ENCODE measurements around the gene STX3.
"Not testable (repeated sequence)": the region's sequence is repeated elsewhere in the genome, so short reads cannot be mapped to it uniquely, and the experiment has no call there.

The STX3 gene

DNA sequence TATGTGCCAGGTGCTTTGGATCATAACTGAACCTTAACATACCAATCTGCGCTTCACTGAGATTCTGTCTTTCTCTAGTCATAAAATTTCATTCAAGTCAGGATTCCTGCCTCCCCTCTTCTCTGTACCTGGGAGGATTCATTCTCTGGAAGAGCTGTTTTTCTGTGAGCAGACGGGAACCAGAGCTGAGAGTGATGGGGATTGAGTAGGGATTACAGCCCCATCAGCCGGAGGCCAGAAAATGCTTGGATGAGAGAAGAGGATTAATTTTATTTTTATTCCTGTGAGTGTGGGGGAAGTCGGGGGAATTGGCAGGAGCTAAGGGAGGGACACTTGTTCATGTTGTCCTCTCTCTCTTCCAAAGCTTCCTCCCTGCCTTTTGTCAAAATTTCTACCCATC, 4.7 kb downstream of the STX3 start:
- DNase-seq, result no peak

DNA sequence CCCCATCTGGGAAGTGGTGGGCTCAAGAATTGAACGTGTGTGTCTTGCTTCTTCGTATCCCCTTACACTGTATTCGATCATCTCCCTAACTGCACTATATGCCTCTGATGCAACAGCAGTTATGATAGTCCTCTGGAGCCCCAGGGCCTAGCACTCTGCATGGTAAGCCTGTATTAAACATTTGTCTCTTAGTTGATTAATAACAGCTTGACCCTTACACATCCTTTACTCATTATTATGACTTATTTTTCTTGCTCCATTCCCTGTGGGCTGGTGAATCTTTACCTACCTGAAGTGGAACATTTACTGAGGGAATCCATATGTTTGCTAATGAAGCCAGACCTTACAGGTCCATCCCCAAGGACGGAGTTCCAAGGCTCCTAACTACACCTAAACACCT, 5.6 kb downstream of the STX3 start:
- DNase-seq, result no peak

DNA sequence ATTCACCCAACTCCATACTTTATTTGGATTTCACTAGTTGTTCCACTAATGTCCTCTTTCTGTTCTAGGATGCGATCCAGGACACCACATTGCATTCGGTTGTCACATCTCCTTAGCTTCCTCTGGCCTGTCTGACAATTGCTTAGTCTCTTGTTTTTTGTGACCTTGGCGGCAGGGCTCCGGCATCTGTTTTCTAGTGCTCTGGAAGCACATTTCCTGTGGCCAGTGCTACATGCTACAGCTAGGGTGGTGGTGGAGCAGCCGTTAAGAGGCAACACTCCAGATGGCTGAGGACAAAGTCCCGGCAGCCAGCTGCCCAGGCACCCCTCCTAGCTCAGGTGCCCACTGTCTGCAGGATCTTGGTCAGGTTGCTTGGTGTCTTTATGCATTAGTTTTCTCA, 6.8 kb downstream of the STX3 start:
- no peak for DNase-seq

DNA sequence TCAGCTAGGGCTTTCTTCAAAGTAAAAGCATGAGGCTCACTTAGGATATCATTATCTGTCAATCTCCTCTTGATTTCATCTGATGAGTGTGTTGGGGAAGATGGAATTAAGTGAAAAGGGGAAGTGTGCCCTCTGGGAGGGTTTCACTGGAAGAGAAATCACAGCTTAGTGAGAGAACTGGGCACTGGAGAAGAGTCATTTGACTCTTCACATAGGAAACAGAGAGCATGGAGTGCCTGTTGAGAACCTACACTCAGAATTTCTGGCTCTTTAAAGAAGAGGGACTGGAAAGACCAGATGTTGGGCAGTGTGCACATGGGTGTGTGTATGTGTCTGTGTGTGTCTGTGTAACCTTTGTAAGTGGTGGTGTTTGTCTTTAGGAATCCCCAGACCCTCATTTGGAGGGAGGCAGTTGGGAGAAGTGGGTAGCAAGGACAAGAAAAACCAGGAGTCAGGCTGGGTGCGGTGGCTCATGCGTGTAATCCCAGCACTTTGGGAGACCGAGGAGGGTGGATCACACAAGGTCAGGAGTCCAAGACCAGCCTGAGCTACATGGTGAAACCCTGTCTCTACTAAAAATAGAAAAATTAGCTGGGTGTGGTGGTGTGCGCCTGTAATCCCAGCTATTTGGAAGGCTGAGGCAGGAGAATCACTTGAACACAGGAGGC, 10.0 kb downstream of the STX3 start:
- no peak for DNase-seq

DNA sequence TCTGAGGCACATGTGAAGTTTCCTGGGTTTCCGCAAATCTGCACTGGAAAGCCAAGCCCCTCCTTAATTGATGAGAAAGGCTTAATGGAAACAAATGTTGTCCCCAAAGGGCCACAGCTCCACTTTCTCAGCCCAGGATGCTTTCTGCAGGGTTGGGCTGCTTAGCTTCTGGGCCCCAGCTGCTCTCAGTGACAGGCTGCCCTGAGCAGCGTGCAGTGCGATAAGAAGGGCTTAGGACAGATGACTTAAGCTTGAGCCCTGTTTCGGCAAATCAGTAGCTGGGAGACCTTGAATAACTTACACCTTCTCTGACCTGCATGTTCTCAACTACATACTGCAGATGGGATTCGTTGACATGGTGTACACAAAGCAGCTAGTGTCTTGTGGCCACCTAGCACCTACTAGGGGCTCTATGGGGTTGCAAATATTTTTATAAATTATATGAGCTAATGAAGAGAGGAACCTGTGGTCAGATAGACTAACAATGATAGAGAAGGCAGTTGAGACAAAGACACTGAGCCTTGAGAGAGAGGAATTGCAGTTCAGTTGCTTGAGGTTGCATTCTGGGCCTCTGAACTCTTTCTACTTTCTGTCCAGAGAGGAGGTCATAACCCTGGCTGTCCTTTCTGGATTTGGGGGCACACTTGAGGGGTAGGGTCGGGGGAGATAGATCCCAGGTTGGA, 11.5 kb downstream of the STX3 start:
- no peak for DNase-seq

DNA sequence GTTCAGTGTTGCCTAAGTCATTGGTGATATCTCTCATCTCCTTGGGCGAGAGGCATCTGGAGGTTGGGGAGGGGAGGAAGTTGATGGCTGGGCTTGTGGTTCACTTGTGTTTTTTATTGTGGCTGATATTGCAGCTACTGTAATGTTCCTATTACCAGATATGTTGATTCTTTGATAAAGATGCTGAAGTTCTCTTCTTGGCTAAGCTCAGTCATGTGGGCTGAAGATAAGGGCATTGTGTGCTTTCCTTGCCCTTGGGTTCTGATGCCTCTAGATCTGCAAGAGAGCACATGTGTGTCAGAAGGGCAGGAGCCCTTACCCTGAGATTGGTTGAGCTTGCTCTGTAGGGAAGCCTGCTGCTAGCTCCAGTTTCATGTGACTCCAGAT, 12.0 kb downstream of the STX3 start:
- no peak for DNase-seq

DNA sequence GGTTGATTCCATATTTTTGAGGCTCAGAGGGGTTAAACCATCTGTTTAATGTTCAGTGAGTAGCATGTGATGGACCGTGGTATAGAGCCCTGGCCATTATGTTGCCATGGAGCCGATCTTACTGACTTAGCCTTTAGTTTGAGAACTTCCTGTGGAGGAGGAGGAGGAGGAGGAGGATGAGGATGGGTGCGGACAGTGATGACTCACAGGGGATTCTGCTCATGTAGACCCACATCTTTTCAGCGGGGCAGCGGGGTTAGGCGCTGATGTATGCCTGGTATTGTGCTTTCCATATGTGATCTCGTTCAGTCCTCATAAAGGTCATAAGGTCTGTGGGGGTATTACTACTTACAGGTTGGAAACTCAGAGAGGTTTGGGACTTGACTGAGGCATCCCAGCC, 13.9 kb downstream of the STX3 start:
- DNase-seq, result no peak

DNA sequence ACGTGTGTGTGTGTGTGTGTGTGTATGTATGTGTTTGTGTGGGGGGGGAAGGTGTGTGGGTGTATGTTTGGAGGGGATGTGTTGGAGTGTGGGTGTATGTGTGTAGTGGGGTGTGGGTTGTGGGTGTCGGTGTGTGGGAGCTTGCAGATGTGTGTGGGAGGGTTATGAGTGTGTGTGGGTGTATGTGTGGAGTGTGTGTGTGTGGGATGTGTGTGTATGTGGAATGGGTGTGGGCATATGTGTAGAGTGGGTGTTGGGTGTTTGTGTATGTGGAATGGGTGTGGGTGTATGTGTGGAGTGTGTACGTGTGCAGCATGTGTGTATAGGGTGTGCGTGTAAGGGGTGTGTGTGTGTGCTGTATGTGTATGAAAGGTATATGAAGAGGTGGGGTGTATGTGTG, 14.7 kb downstream of the STX3 start:
- no peak for DNase-seq

DNA sequence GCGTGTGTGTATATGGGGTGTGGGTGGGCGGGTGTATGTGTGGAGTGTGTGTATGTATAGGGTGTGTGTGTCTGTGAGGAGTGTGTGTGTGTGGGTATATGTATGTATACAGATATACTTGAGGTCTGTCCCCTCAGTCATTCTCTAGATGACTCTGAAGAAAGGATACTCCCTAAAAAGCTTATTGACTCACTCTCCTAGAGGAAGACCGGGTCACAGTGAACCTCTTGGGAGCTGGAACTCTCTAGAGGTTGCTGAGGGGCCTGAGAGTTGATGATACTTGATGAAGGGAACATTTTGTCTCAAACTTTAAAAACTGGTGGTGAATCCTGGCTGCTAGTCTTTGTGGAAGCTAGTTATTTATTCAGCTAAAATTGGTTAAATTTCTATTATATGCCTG, 15.1 kb downstream of the STX3 start:
- no peak for DNase-seq

DNA sequence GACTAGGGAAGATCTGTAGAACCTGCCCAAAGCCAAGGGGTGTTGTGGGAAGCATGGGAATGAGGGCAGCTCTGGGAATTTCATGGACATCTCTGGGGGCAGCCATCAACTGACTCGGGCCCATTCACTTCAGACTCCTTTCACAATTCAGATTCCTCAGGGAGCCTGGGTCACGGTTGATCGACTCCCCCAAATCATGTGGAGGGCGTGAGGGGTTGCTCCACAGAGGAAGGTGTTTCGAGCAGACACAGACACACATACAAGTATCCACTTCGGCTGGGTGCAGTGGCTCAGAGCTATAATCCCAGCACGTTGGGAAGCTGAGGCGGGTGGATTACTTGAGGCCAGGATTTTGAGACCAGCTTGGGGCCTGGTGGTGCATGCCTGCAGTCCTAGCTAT, 15.7 kb downstream of the STX3 start:
- DNase-seq, result no peak

DNA sequence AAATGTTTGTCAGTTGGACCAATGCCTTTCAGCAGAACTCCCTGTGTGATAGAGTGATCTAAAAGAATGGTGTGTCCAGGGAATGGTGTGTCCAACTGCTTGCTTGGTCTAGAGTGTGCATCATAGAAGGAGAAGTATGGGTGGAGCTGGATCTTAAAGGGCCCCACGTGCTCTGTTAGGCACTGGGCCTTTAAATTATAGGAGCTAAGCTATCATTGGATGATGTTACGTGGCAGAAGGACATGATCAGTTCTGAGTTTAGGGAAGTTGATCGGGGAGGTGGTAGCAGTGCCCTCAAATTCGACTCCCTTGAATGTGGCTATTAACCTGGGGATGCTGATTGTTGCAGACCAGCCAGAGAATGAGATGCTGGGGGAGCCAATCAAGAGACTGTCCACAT, 16.4 kb downstream of the STX3 start:
- DNase-seq, result no peak

DNA sequence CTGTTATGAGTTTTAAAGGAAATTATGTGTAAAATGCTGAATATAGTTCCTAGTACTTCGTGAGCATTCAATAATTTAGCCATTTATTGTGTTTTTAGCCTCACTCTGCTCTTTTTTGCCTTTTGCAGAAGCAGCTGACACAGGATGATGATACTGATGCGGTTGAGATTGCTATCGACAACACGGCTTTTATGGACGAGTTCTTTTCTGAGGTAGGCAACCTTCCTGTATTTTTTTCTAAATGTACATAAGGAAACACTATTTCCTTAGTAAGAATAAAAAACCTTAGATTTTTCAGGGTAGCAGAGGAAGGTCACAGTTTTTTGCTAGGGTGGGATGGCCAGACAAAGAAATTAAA, 17.9 kb downstream of the STX3 start:
- no peak for DNase-seq

DNA sequence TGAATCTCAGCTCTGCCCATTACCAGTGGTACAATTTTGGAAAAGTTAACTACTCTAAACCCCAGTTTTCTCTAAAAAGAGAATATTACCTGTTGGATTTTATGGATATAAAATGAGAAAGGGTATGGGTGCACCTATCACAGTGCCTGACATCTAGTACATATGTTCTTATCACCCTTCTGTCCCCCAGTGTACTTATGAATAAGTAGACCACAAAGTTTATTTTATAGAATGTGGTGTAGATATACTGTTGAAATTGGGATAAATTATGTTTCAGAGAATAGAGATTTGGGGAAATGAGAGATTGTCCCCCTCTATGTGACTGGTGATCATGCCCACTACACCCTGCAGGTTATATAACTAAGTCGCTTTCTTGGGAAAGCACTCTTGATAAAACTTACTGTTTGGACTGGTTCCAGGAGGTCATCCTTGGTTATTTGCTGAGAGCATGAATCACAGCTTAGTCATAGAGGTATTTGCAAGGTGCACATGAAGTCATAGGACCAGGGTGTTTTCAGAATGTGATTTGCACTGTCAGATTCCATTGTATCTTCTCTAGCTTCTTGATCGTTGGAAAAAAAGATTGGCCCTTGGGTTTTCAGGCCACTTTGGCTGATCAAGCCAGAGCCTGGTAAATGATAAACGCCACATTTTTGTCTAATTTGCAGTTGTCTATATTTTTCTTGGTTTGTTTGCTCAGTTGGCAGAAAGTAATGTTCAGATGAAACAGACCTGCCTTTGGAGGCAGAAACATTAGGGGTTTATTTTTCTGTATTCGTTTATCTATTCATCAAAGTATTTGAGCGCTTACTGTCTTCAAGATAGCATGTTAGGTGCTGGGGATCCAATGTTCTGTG, 21.3 kb downstream of the STX3 start:
- no peak for DNase-seq

DNA sequence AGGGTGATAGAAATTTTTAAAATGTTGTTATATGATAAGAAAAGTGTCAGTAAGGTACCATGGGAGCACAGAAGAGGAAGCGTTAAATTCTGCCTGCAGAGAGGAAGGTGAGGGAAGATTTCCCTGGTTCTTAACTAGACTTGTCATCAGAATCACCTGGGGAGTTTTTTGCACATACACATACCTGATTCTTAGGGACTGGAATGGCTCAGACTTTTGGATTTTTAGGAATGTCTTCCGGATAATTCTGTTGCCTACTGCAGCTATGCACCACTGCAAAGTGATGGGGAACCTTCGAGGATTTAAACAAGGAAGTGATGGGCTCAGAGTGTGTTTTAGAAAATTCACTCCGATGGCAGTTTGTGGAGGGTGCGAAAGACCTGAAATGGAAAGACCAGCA, 21.9 kb downstream of the STX3 start:
- DNase-seq, result no peak

DNA sequence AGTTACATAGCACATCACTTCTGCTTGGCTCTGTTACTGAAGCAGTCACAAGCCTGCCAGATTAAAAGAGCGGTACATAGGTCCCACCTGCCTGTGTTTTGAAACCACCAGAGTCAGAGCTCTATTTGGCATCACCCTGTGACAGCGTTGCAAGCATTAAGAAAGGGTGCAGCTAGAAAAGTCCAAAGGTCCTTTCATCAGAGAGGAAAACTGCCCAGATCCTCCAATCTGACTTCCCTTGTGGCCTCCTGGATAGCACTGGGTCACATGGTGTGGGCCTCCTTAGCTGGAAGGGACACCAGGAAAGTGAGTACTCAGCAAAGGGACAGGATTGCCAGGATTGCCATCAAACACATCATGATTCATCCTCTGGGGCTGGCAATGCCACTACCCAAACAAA, 22.9 kb downstream of the STX3 start:
- no peak for DNase-seq

DNA sequence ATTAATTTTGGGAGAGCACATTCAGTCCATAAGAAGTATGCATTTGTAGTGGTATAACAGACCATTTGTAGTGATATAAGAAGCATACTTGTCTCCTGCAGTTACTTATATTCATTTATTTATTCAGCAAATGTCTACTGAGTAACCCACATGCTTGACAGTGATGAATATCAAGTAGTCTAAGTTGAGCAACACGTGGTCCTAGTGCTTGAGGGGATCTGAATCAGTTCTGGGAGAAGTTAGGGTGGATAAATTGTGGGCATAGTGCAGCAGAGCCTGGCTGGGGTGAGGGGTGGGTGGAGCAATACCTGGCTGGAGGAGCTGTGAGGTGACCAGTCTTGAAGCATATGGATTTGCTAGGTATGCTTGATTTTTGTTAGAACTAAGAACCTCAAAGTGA, 24.3 kb downstream of the STX3 start:
- DNase-seq, result no peak

DNA sequence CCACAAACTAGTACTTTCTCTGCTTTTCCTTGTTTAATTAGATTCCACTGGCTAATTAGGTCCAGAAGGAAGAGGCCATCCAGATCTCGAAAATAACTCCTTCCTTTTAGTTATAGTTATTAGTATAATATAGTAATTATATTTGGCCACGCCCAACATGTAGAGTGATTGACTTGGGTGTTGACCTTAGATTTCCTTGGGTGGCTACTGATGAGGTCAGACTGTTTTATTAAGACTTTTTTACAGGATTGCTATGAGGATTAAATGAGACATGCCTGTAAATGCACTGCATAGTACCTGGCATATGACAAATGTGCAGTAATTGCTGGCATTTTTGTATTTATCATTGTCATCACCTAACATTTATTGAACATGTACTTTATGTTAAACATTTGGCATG, 26.9 kb downstream of the STX3 start:
- DNase-seq, result no peak

DNA sequence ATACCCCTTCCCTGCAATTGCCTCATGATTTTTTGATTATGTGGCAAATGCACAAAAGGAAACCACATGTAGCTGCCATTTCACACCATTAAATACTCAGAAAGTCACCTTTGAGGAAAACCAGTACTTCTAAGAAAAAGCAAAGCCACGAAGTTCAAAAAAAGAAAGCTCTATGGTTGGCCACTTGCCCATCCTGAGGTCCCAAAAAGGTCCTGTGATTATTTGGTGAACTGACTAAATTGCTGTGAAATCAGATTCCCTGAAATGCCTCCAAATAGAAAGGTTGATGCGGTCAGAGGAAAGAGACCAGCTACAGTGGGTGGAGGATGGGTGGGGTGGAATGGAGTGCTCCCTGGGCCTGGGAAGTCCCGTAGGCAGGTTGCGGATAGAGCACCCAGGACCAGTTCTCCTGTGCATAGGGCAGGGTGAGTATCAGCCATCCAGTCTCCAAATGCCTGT, 28.5 kb downstream of the STX3 start:
- DNase-seq, result no peak

DNA sequence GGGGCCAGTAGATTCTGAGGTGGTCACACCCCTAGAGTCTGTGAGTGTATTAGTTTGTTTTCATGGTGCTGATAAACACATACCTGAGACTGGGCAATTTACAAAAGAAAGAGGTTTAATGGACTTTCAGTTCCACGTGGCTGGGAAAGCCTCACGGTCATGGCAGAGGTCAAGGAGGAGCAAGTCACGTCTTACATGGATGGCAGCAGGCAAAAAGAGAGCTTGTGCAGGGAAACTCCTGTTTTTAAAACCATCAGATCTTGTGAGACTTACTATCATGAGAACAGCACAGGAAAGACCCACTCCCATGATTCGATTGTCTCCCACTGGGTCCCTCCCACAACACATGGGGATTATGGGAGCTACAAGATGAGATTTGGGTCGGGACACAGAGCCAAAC, 29.3 kb downstream of the STX3 start:
- not testable (repeated sequence) for DNase-seq

DNA sequence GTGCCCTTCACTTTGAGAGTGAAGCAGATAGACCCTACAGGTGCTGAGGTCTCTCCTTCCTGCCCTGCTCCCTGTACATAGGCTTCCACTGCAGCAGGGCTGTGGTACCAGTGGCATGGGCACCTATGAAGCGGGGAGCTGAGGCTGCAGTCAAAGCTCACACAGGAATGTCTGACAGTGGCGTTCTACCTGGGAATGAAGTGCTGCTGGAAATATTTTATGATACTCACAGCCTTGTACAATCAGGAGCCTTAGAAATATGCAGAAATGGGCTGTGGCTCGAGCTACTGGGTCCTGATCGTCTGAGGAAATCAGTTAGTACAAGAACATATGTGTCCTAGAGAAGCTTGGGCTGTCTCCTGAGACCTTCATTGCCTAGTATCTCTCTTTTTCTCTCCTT, 30.6 kb downstream of the STX3 start:
- DNase-seq, result no peak

DNA sequence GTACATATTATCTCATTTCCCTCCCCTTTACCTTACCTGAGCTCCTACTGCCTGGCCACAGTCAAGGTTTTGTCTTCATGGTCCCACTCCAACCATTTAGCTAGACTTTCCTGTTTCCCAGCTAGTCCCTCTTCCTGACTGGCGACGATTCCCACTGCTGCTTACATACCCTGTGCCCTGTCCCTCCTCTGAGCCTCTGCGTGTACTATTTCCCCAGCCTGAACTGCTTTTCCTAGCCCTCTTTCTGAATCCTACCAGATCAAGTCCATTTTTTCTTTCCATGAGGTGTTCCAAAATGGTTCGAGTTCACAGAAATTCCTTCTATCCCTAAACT, 32.0 kb downstream of the STX3 start:
- no peak for DNase-seq

DNA sequence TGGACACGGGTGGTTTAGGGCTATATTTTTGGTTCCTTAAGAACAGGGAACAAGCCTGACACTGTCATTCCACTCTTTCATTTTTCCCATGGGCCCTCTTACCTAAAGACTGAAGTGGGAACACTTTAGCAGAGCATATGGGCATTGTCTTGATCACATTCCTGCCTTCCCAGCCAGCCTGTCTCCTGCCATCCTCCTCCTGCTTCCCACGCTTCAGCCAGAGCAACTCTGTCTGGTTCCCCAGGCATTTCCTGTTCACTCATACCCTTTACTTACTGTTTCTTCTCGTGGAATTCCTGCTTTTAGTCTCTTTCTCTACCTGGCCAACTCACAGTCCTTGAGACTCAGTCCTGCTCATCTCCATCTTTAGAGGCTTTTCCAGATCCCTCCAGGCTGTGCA, 32.6 kb downstream of the STX3 start:
- no peak for DNase-seq

DNA sequence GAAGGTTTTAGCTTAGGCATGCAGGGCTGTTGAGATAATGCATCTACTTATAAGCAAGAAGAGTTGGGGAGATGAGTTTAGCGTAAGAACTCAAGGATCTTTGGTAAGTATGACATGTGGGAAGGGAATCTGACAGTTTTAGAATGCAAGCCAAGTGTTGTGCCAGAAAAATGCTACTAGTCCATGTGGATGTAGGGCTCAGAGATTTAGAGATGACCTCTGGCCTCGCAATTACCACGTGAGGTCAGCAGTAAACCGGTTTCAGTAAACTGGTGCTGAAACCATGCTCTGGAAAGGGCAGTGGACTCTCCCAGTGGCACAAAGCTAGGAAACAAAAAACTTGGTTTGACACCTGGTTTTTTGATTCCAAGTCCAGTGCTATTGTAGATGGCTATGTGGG, 36.5 kb downstream of the STX3 start:
- DNase-seq, result no peak

DNA sequence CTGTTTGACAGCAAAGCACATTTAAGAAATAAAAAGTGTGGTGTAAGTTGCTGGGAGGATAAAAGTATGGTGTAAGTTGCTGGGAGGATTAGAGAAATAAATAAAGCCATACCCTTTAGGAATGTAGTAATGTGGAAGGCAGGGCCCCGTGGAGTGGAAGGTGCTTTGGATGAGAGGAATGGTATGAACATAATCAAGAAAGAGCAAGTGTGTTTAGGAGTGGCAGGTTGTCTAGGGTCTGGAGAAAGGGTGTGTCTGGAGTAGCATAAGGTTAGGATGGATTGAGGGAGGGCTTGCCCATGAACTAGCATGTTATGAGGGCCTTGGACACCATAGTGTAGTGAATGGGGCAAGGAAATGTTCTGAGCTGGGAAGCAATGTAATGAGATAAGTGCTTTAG, 37.3 kb downstream of the STX3 start:
- no peak for DNase-seq
